AG10803 (cell line): Measurements from ENCODE around the gene ROPN1L.

ENCODE experiments used
- DNase-seq: peaks from one replicate; pipeline ENCODE4 v3.0.0; 2010; ENCODE audit warnings: low read depth
- H3K4me3 ChIP-seq: 2 replicates; pipeline ENCODE4 v1.5.1; 2011; ENCODE audit warnings: mild to moderate bottlenecking, low read length, control low read depth
- CTCF ChIP-seq: conservative IDR thresholded peaks from 2 replicates; pipeline ENCODE4 v1.5.1; 2011; ENCODE audit warnings: mild to moderate bottlenecking, low read length, control low read depth, inconsistent platforms

Gene ROPN1L

GRCh38 chr5:10401498-10401897 is 40.2 kb upstream of the ROPN1L start:
- DNase-seq = no peak
- no peak overlapping the region for H3K4me3 ChIP-seq
- no peak for TF ChIP-seq CTCF

- no peak overlapping the region for H3K4me3 ChIP-seq
- no peak for DNase-seq
- no peak for TF ChIP-seq CTCF
Measured at GRCh38 chr5:10403829-10404228, 37.9 kb upstream of the ROPN1L start.

- DNase-seq = no peak
- TF ChIP-seq CTCF = no peak
- H3K4me3 ChIP-seq = no peak overlapping the region
Measured at GRCh38 chr5:10406651-10407050, 35.0 kb upstream of the ROPN1L start.

GRCh38 chr5:10409504-10409903 is 32.2 kb upstream of the ROPN1L start:
- no peak for DNase-seq
- TF ChIP-seq CTCF = no peak
- H3K4me3 ChIP-seq = no peak overlapping the region

- no peak overlapping the region for H3K4me3 ChIP-seq
- no peak for TF ChIP-seq CTCF
- no peak for DNase-seq
Measured at GRCh38 chr5:10410662-10411061, 31.0 kb upstream of the ROPN1L start.

- H3K4me3 ChIP-seq = no peak overlapping the region
- DNase-seq = no peak
- no peak for TF ChIP-seq CTCF
Measured at GRCh38 chr5:10411336-10411735, 30.3 kb upstream of the ROPN1L start.

- H3K4me3 ChIP-seq = no peak overlapping the region
- DNase-seq = no peak
- TF ChIP-seq CTCF = no peak
Measured at GRCh38 chr5:10416868-10417267, 24.8 kb upstream of the ROPN1L start.
